Loucy (cell line): Measurements from ENCODE around the gene LAPTM5.

ENCODE experiments used
- H2AFZ ChIP-seq: fragments of 200-600 bp; sonication (generic); 2 replicates; pipeline ENCODE4 v1.6.0; 2016; ENCODE audit warnings: antibody characterized with exemption, mild to moderate bottlenecking, low read length, moderate library complexity
- H3F3A ChIP-seq: fragments of 200-600 bp; 2 replicates; pipeline ENCODE4 v1.6.0; 2016; ENCODE audit warnings: antibody characterized with exemption, low read depth, mild to moderate bottlenecking
- H3K27me3 ChIP-seq: fragments of 200-600 bp; sonication (generic); 2 replicates; pipeline ENCODE4 v1.6.1; 2014; ENCODE audit warnings: low read length, mild to moderate bottlenecking; ENCODE audit not compliant: insufficient read depth, poor library complexity, severe bottlenecking
- H3K36me3 ChIP-seq: fragments of 200-600 bp; sonication (generic); 2 replicates; pipeline ENCODE4 v1.6.1; 2016; ENCODE audit warnings: low read length; ENCODE audit not compliant: insufficient read depth
- H3K4me1 ChIP-seq: fragments of 200-600 bp; sonication (generic); 2 replicates; pipeline ENCODE4 v1.5.1; 2014; ENCODE audit warnings: low read length, mild to moderate bottlenecking; ENCODE audit not compliant: insufficient read depth, poor library complexity, severe bottlenecking
- H3K4me2 ChIP-seq: fragments of 200-600 bp; sonication (generic); 2 replicates; pipeline ENCODE4 v1.6.0; 2014; ENCODE audit warnings: antibody characterized with exemption, low read length, low read depth, mild to moderate bottlenecking; ENCODE audit not compliant: poor library complexity, severe bottlenecking
- H3K4me3 ChIP-seq: fragments of 200-600 bp; sonication (generic); 2 replicates; pipeline ENCODE4 v1.5.1; 2014; ENCODE audit warnings: low read length, mild to moderate bottlenecking, mixed read lengths; ENCODE audit not compliant: poor library complexity, severe bottlenecking
- H3K79me2 ChIP-seq: fragments of 200-600 bp; sonication (generic); 2 replicates; pipeline ENCODE4 v1.6.1; 2014; ENCODE audit warnings: low read length; ENCODE audit not compliant: insufficient read depth
- H3K9ac ChIP-seq: fragments of 200-600 bp; sonication (generic); 2 replicates; pipeline ENCODE4 v1.6.0; 2014; ENCODE audit warnings: mild to moderate bottlenecking, low read depth, low read length, moderate library complexity; ENCODE audit not compliant: poor library complexity, severe bottlenecking
- H3K9me2 ChIP-seq: fragments of 200-600 bp; sonication (generic); replicated peaks from 2 replicates; pipeline ENCODE4 v1.6.1; 2016; ENCODE audit warnings: low read depth, low read length, mixed read lengths
- H3K9me3 ChIP-seq: fragments of 200-600 bp; sonication (generic); 2 replicates; pipeline ENCODE4 v1.6.1; 2014; ENCODE audit warnings: mild to moderate bottlenecking, antibody characterized with exemption, low read length, low read depth; ENCODE audit not compliant: insufficient read depth
- H4K20me1 ChIP-seq: fragments of 200-600 bp; sonication (generic); 2 replicates; pipeline ENCODE4 v1.6.0; 2014; ENCODE audit warnings: antibody characterized with exemption, low read length, mild to moderate bottlenecking; ENCODE audit not compliant: insufficient read depth, poor library complexity, severe bottlenecking
- EZH2phosphoT487 ChIP-seq: fragments of 200-600 bp; IDR thresholded peaks from 2 replicates; pipeline ENCODE4 v1.6.1; 2018; ENCODE audit warnings: antibody characterized with exemption, mild to moderate bottlenecking, moderate library complexity, borderline replicate concordance
- TF ChIP-seq, protein P1 (sequence below): fragments of 200-600 bp; sonication (generic); conservative IDR thresholded peaks from 2 replicates; pipeline ENCODE4 v1.5.1; 2014; ENCODE audit warnings: mild to moderate bottlenecking, antibody characterized with exemption, low read length

The LAPTM5 gene

GRCh38 chr1:30765556-30766434, 8.2 kb upstream of the LAPTM5 start:
- H4K20me1 ChIP-seq: no peaks in the 10 kb centered on the region
- no peaks in the 10 kb centered on the region for H3K79me2 ChIP-seq
- H3K4me3 ChIP-seq: no peak overlapping the region
- H3K9ac ChIP-seq: no peak overlapping the region
- peaks cover 52% of the 10 kb centered on the region for H3K4me1 ChIP-seq
- H3K36me3 ChIP-seq: no peaks in the 10 kb centered on the region
- no peaks in the 10 kb centered on the region for H3K9me2 ChIP-seq
- TF ChIP-seq, protein P1, sequence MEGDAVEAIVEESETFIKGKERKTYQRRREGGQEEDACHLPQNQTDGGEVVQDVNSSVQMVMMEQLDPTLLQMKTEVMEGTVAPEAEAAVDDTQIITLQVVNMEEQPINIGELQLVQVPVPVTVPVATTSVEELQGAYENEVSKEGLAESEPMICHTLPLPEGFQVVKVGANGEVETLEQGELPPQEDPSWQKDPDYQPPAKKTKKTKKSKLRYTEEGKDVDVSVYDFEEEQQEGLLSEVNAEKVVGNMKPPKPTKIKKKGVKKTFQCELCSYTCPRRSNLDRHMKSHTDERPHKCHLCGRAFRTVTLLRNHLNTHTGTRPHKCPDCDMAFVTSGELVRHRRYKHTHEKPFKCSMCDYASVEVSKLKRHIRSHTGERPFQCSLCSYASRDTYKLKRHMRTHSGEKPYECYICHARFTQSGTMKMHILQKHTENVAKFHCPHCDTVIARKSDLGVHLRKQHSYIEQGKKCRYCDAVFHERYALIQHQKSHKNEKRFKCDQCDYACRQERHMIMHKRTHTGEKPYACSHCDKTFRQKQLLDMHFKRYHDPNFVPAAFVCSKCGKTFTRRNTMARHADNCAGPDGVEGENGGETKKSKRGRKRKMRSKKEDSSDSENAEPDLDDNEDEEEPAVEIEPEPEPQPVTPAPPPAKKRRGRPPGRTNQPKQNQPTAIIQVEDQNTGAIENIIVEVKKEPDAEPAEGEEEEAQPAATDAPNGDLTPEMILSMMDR: no peak
- no peak for TF ChIP-seq EZH2phosphoT487
- H3K9me3 ChIP-seq: no peaks in the 10 kb centered on the region
- no peaks in the 10 kb centered on the region for H3K27me3 ChIP-seq
- H2AFZ ChIP-seq: no peak overlapping the region
- H3F3A ChIP-seq: no peaks in the 10 kb centered on the region
- H3K4me2 ChIP-seq: no peak overlapping the region

DNA sequence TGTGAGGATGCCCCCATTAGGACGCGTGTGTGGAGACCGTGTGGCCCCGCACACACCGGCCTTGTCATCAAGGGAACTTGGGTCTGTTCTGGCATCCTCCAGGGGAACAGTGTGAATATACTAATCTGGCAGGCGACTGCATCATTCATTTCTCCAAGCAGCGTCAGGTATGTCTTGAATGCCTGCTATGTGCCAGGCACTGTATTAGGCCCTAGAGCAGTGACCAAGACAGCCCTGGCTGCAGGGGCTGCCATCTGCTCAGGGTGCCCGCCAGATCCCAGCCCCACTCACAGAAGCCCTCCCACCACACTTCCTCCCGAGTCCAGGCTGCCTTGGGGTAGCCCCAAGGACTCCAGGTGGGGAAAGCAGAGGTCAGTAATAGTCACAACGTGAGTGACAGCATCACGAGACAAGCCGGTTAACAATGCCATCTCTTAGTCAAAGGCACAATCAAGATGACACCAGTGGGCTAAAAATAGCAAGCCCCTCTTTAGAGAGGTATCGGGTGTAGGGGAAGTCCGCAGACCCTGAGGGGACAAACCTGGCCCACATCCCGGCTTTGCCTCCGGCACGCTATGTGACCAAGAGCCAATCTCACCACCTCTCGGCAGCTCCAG, 7.5 kb upstream of the LAPTM5 start:
- no peaks in the 10 kb centered on the region for H3K27me3 ChIP-seq
- H2AFZ ChIP-seq: no peak overlapping the region
- no peak overlapping the region for H3K9ac ChIP-seq
- TF ChIP-seq, protein P1: no peak
- no peak for TF ChIP-seq EZH2phosphoT487
- no peaks in the 10 kb centered on the region for H3K36me3 ChIP-seq
- no peaks in the 10 kb centered on the region for H3K9me3 ChIP-seq
- H3K4me2 ChIP-seq: no peak overlapping the region
- no peaks in the 10 kb centered on the region for H4K20me1 ChIP-seq
- H3K79me2 ChIP-seq: no peaks in the 10 kb centered on the region
- H3F3A ChIP-seq: no peaks in the 10 kb centered on the region
- H3K4me1 ChIP-seq: peaks cover 58% of the 10 kb centered on the region
- no peaks in the 10 kb centered on the region for H3K9me2 ChIP-seq
- no peak overlapping the region for H3K4me3 ChIP-seq

- no peak for TF ChIP-seq EZH2phosphoT487
- TF ChIP-seq, protein P1: no peak
- Histone ChIP-seq H3K4me1 (peaks cover 53% of the 10 kb centered on the region), H3F3A (no peaks in the 10 kb centered on the region), H3K27me3 (no peaks in the 10 kb centered on the region), H3K79me2 (no peaks in the 10 kb centered on the region), H3K9me2 (no peaks in the 10 kb centered on the region), H4K20me1 (no peaks in the 10 kb centered on the region), H2AFZ (no peak overlapping the region), H3K9me3 (no peaks in the 10 kb centered on the region), H3K36me3 (no peaks in the 10 kb centered on the region), H3K4me2 (no peak overlapping the region), H3K4me3 (no peak overlapping the region), H3K9ac (no peak overlapping the region)
These were observed 6.8 kb upstream of the LAPTM5 start for GRCh38 chr1:30764396-30764795.
